Lung microvascular endothelial cell (primary cell): ENCODE measurements around the gene SLC17A7. TPM values are rescaled to one million over a fixed set of nuclear protein-coding genes. Genes with fewer than 3 reads are reported as not detected.
"Not testable (repeated sequence)": the region's sequence is repeated elsewhere in the genome, so short reads cannot be mapped to it uniquely, and the experiment has no call there.

Experiments
- DNase-seq, 2 donors: peaks; one replicate each; pipeline versions ENCODE4 v3.0.0 to v3.0.0-alpha.2; 2010; ENCODE audit warnings: low read depth in 2 of 2
- total RNA-seq: library from RNA; depleted of rRNA; stranded (reverse); fragments of >200 nt; gene quantifications from 2 replicates; pipeline ENCODE4 v1.2.1, GENCODE V29; 2014

SLC17A7 gene
- total RNA-seq, result under 0.01 and 0.20 TPM in 2 replicates

DNA sequence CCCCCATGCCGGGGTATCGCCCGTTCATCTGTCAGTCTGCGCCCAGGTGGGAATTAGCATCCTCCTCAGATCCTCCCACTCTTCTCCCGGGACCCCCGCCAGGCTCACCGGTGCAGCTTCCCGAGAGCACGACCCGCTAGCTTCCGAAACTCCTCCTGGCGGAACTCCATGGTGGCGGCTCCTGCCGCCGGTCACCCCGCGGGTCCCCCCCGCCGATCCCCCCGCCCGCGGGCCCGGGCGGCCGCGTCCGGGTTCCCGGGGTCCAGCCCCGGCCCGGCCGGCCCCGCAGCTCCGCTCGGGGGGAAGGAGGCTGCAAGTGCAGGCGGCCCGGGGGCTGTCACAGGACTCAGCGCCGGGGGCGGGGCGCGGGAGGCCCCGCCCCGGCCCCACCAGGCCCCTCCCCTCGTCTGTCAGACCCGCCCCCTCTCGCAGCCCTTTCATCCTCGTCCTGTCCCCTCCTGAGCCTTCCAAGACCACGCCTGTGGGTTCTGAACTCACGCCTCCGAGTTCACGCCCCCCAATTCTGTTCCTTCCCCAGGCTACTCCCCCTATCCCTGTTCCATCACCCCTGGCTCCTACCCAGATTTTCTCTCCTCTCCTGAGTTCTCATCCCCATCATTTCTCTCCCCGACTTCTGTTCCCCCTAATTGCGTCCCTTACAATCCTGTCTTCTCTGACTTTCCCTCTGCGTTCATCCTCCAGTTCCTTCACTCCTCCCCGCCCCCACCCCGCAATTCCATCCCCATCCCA, at the start of gene SLC17A7:
Gene SLC17A7 (minus strand): TSS at position 318 of the 750 bp plus-strand sequence. CDS start 148 bp downstream, at position 170.
- DNase-seq, result peak in 1 of 2 donors; percentile 20

DNA sequence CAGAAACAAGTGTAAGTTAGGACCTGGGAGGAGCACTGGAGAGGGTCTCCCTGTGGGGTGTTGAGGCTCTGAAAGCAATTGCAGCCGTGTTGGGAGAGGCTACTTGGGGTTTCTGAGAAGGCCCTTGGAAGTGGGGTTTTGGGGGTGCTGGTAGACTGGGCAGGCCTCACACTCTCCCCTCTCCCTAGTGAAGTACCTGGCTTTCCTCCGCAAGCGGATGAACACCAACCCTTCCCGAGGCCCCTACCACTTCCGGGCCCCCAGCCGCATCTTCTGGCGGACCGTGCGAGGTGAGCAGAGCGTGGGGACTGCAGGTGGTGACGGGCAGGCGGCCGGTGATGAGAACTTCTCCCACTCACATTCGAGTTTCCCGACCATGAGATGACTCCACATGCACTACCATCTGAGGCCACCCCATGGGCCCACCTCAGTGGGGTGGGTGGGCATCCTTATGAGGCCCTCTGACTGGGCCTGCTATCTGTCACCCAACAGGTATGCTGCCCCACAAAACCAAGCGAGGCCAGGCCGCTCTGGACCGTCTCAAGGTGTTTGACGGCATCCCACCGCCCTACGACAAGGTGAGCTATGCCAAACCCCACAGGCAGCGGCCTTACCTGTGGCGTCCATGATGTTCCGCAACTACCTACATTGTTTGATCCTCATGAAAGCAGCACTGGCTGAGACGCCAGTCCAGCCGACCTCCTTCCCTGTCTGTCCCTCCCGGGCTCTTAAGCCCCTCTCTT, 49.1 kb upstream of the SLC17A7 start:
- DNase-seq, result no peak

DNA sequence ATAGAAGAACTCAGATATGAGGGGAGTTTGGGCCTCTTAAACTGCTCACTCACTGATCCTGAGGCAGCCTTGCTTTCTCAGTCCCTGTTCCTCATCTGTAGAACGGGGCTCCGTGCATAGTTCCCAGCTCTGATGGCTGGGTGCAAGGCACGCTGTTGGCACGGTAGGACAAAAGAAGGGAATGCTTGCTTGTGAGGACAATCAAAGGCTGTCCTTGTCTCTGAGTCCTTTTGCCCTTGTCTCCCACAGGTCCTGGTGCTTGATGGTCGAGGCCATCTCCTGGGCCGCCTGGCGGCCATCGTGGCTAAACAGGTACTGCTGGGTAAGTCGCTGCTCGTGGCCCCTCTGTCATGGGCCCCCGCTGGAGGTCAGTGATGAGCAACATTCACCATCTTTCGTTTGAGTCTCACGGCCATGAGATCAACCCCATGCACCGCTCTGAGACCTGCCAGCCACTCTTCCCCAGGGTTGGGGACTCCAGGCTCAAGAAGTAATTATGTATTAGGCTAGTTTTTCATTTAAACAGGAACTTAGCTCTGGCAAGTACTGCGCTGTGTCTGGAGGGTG, 48.4 kb upstream of the SLC17A7 start:
- no peak for DNase-seq

DNA sequence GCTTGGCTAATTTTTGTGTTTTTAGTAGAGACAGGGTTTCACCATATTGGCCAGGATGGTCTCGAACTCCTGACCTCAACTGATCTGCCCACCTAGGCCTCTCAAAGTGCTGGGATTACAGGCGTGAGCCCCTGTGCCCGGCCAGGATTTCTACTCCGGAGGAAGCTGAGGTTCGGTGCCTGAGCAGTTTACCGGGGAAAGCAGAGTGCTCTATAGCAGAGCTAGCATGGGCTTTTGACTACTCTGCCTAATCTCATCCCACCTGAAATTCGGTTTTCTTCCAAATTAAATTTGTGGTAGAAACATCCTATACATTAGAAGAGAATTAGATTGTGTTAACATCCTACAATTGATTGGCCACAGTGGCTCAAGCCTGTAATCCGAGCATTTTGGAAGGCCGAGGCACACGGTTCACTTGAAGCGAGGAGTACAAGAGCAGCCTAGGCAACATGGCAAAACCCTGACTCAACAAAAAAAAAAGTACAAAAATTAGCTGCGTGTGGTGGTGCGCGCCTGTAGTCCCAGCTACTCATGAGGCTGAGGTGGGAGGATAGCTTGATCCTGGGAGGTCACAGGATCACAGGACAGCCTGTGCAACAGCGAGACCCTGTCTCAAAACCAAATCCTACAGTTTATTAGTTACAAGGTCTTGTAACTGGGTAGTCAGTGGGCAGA, 47.7 kb upstream of the SLC17A7 start:
- DNase-seq, result no peak

DNA sequence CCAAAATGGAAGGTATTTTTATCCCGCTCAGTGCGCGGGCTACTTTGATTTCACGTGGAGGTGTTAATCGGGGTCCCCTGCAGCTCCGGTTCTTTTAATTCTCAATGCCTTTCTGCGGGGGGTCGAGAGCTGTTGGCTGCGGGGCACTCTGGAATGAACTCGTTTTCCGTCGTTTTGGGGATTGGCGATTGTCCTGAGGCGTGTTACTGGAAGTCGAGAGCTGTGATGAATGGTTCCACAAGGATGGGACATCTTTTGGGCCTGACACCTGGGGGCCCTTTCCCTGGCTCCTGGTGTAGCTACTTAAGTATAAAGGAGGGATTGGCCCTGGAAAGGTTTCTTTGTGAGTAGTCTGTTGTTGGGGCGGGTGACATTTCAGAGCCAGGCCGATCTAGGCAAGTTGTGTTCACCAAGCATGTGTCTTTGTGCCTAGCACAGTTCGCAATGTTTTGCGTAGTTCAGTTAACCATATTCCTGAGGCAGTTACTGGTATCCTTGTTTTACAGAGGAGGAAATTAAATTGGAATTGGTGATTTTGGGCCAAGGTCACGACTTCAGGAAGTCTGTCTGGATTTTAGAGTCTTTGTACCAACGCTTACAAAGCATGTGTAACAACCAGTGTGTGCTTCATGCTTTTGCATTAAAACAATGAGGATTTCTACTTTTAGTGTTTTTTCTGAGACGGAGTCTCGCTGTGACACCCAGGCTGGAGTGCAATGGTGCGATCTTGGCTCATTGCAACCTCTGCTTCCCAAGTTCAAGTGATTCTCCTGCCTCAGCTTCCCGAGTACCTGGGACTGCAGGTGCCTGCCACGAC, 46.9 kb upstream of the SLC17A7 start:
- peak in 1 of 2 donors; percentile 77 for DNase-seq

DNA sequence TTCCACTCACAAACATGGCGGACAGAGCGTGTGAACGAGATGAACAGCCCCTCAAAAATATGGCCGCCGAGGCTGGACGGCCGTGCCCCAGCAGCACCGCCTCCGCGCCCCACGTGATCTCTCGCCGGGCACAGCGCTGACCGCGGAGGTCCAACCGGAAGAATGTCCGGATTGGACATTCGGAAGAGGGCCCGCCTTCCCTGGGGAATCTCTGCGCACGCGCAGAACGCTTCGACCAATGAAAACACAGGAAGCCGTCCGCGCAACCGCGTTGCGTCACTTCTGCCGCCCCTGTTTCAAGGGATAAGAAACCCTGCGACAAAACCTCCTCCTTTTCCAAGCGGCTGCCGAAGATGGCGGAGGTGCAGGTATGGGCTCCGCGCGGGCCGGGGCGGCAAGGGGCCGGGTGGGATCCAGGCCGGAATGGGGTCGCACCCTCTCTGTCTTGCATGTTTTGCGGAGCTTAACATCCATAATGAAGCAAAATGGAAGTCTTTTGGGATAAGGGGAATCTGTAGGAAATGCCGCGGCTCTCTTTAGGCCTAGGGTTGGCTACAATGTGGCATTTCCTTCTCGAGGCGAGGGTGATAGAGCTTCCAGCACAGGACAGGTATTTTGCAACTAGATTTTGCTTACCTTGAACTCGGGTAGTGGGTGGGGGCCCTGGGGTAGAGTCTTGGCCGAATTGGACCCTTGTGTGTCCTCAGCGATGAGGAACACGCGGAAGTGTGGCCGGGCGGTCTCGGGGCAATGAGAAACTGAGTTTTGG, 46.1 kb upstream of the SLC17A7 start, which contains the start of gene RPL13A:
Gene RPL13A (plus strand): TSS at position 332 of the 769 bp plus-strand sequence. CDS start 22 bp downstream, at position 354.
- peak; percentile 100 for DNase-seq

DNA sequence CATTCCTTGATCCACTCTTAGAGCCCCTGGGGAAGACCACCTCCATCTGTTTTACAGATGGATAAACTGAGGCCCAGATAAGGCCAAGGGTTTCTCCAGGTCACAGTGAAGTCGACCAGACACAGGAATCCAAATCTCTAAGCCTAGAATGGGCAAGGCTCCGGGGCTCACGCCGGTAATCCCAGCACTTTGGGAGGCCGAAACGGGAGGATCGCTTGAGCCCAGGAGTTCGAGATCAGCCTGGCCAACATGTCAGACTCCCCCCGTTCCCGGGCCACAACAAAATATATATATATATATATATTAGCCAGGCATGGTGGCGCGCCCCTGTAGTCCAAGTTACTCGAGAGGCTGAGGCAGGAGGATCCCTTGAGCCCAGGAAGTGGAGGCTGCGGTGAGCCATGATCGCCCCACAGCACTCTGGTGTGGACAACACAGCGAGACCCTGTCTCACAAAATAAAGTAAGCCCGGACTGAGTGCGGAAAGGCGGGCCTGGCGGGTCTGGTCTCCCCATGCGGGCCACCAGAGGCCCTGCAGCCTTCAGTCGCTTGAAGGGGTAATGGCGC, 45.5 kb upstream of the SLC17A7 start:
- no peak for DNase-seq

DNA sequence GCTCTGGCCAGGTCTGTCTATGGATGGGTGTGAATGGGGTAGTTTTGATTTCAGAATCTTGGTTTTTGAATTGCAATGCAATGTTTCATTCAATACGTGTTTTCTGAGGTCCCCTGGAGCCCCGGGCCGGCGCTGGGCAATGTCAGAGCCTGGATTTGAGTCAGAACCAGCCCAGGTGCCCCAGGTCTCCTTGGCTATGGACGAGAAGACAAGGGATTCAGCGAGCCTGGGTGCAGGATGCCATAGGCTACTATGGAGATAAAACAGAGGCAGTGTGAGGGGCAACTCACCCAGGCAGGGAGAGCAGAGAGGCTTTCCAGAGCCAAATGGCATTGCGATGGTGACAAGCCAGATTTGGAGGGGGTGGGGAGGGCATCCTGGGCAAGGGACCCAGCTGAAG, 44.9 kb upstream of the SLC17A7 start:
- DNase-seq, result no peak

DNA sequence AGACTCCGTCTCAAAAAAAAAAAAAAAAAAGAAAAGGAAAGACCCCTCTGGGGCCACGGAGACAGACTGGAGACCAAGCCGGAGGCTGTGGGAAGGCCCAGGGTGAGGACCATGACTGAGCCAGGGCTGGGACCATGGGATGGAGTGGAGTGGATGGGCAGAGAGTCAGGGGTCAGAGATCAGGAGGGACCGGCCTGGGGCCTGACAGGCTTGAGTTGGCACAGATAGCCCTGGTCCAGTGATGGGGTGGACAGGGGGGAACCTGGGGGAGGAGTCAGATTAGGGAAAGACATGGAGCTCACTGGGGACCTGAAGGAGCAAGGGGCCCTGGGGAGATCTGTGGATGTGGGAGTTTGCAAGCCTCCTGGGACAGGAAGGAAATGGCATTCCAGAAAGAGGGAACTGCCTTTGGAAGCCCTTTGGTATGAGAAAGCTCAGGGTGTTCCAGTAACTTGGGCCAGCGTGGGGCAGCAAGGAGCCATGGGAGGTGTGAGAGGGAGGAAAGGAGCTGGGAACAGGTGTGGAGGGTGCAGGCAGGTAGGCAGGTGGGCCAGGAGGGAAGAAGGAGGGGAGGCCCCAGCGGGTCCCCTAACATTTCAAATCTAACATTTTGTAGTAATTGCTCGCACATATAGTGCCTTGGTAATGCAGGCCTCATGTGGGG, 39.8 kb upstream of the SLC17A7 start:
- no peak for DNase-seq

DNA sequence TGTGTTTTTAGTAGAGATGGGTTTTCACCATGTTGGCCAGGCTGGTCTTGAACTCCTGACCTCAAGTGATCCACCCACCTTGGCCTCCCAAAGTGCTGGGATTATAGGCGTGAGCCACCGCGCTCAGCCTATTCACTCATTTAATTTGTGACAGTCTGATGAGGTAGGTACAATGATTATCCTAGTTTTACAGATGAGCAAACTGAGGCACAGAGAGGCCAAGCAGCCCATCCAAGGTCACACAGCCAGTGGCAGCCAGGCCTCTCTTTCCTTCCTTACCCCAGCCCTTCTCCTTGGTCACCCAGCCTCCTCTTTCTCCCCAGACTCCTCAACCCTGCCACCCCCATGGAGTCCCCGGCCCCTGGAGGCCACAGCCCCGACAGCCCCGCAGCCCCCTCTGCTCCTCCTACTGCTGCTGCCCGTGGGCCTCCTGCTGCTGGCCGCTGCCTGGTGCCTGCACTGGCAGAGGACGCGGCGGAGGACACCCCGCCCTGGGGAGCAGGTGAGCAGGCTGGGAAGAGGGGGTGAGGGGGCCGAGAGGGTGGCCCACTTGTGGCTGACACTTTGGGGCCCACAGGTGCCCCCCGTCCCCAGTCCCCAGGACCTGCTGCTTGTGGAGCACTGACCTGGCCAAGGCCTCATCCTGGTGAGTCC, 38.8 kb upstream of the SLC17A7 start:
- DNase-seq, result no peak

DNA sequence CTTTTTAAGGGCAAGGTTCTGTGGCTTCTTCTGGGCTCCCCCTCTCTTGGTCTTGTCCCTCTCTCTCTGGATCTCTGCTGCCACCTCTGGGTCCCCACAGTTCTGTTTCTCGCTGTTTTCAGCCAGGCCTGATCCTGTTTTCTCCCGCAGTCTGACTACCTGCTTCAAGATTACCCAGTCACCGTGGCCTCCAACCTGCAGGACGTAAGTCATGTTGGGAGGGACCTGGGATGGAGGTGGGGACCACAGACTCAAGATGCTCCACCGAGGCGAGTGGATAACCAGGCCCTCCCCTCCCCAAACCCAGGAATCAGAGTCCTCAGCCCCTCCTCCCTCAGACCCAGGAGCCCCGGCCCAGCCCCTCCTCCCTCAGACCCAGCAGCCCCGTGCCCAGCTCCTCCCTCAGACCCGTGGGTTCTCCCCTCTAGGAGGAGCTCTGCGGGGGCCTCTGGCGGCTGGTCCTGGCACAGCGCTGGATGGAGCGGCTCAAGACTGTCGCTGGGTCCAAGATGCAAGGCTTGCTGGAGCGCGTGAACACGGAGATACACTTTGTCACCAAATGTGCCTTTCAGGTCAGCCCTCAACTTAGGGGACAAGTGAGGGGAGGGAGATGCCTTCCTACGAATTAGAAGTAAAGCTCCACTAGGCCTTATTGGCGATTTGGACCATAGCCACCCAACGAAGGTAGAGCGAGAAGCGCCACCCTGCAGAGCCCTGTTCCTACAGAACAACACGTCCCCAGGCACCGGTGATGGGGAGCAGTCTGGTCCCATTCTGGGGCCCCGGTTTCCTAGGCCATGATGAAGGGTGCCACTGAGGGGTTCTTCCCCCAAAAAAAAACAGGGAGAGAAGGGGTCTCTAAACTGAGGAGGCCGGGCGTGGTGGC, 34.9 kb upstream of the SLC17A7 start:
- DNase-seq, result peak in 1 of 2 donors; percentile 43

DNA sequence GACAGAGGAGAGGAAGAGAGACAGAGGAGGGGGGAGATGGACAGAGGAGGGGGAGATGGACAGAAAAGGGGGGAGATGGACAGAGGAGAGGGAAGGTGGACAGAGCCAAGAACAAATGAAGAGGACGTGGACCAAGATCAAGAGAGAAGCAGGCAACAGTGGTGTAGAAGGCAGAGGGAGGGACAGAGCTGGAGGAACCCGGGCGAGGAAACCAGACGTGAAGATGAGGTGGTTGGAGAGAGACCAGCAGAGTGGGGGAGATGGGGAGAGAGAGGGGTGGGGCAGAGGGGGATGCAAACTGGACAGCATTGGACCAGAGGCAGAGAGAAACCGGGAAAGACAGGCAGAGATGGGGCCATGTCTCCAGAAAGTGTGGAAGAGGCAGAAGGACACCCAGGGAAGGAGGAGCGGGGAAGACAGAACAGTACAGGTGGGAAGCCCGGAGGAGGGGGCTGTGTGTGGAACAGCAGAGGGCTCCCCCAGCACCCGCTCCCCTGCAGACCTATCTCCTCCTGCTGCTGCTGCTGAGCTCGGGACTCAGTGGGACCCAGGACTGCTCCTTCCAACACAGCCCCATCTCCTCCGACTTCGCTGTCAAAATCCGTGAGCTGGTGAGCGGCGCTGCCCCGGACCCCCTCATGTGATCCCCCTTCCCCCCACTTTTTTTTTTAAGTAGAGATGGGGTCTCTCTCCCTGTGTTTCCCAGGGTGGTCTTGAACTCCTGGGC, 34.0 kb upstream of the SLC17A7 start:
- no peak for DNase-seq

DNA sequence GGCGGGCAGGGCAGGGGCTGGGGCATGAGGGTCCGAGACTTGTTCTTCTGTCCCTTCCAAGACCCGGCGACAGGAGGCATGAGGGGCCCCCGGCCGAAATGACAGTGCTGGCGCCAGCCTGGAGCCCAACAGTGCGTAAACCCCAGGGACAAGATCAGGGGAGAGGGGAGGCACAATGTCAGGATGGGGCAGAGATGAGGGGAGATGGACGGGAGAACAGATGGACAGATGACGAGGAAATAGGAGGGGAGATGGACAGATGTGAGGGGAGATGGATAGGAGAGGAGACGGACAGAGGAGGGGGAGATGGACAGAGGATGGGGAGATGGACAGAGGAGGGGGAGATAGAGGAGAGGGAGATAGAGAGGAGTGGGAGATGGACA, 33.2 kb upstream of the SLC17A7 start:
- DNase-seq, result no peak

DNA sequence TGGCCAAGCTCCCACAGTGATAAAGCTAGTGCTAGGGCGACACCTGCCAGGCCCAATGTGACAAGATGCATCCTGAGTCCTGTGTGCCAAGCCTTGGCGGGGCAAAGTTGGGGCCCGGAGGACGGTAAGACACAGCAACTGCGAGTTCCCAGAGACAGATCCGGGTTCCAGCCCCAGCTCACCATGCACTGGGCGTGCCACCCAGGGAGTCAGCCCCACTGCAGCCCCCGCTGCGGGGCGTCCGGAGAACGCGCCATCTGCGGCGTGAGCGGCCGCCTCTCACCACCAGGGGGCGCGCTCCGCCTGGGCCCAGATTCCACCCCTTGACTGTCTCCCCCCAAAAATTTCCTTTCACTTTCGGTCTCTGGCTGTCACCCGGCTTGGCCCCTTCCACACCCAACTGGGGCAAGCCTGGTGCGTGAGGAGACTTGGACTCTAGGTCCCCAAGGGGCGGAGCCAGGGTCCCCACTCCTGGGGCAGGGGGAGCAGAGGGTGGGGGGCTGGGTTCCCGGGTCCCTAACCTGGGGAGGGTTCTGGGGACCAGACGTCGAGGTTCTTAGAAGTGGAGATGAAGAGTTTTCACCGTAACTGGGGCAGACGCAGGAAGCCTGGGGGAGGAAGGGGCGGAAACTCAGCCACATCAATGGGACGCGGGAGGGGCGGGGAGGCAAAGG, 32.7 kb upstream of the SLC17A7 start, which contains the start of gene FLT3LG:
Gene FLT3LG (plus strand): TSS at position 348 of the 674 bp plus-strand sequence. CDS start 425 bp downstream, outside the sequence.
- DNase-seq, result peak; percentile 78 to 79

DNA sequence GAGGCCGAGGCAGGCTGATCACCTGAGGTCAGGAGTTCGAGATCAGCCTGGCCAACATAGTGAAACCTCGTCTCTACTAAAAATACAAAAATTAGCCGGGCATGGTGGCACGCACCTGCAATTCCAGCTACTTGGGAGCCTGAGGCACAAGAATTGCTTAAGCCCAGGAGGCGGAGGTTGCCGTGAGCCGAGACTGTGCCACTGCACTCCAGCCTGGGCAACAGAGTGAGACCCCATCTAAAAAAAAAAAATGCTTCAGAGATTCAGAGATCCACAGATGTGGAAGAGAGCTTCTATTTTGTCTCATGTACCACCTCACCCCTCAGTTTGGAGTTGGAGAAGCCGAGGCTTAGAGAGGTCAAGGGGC, 32.2 kb upstream of the SLC17A7 start:
- DNase-seq, result not testable (repeated sequence)

DNA sequence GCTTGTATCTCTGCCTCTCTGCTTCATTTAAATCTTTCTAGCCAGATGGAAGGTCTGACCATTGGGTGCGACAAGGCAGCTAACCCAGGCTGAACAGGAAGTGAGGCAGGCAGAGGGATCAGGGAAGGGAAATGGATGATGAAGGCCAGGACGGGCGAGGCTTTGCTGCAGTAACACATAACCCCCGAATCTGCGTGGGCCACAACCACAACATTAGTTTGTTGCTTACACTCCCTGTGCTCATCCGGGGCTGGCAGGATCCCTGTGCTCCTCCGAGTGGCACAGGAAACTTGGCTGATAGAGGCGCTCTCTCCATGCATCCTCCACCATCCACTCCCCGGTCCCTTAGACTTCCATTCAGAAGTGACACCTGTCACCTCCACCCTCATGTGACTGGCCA, 31.6 kb upstream of the SLC17A7 start:
- no peak for DNase-seq

DNA sequence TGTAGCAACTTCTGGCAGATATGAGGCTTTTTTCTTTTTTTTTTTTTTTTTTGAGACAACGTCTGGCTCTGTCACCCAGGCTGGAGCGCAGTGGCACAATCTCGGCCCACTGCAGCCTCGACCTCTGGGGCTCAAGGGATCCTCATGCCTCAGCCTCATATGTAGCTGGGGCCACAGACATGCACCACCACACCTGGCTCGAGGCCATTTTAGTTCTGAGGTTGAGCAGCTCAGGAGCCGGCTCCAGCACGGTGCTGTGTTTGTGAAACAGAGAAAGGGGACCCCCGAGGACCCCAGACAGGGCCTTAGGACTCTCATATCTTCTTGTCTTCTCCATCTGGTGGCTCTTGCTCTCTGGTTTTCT, 29.3 kb upstream of the SLC17A7 start:
- DNase-seq, result no peak
